GM18868 (cell line): Measurements from ENCODE around the gene LLGL1.
"Not testable (repeated sequence)": the region's sequence is repeated elsewhere in the genome, so short reads cannot be mapped to it uniquely, and the experiment has no call there.

ENCODE experiments used
- ATAC-seq: cut with Tn5 transposase; IDR thresholded peaks from one replicate; pipeline ENCODE4 v1.9.1; 2021; ENCODE audit warnings: mild to moderate bottlenecking, moderate library complexity; ENCODE audit not compliant: unreplicated experiment

Gene LLGL1

GRCh38 chr17:18191967-18192366 lies 33.5 kb upstream of the LLGL1 start:
- ATAC-seq: no peak

- no peak for ATAC-seq
Observed at GRCh38 chr17:18194394-18194793, 31.0 kb upstream of the LLGL1 start.

GRCh38 chr17:18194804-18195203 lies 30.6 kb upstream of the LLGL1 start:
- no peak for ATAC-seq

GRCh38 chr17:18195246-18195645 lies 30.2 kb upstream of the LLGL1 start:
- ATAC-seq: no peak

- no peak for ATAC-seq
Observed at GRCh38 chr17:18197535-18198194, 27.8 kb upstream of the LLGL1 start.

- no peak for ATAC-seq
Observed at GRCh38 chr17:18198530-18198929, 26.9 kb upstream of the LLGL1 start.

- ATAC-seq: no peak
Observed at GRCh38 chr17:18201108-18201507, 24.3 kb upstream of the LLGL1 start.

GRCh38 chr17:18203308-18203707 lies 22.1 kb upstream of the LLGL1 start:
- no peak for ATAC-seq

GRCh38 chr17:18205861-18206260 lies 19.6 kb upstream of the LLGL1 start:
- no peak for ATAC-seq

GRCh38 chr17:18206962-18207361 lies 18.5 kb upstream of the LLGL1 start:
- no peak for ATAC-seq

GRCh38 chr17:18208092-18208491 lies 17.3 kb upstream of the LLGL1 start:
- no peak for ATAC-seq

- ATAC-seq: no peak
Observed at GRCh38 chr17:18213666-18214270, 11.7 kb upstream of the LLGL1 start.

- ATAC-seq: not testable (repeated sequence)
Observed at GRCh38 chr17:18216906-18217305, 8.5 kb upstream of the LLGL1 start.

- no peak for ATAC-seq
Observed at GRCh38 chr17:18217412-18218015, 7.9 kb upstream of the LLGL1 start.

- ATAC-seq: no peak
Observed at GRCh38 chr17:18218756-18219415, 6.5 kb upstream of the LLGL1 start.

- no peak for ATAC-seq
Observed at GRCh38 chr17:18224053-18224386, 1.4 kb upstream of the LLGL1 start.

GRCh38 chr17:18224387-18225120 lies 881 bp upstream of the LLGL1 start:
- no peak for ATAC-seq

- peak; percentile 13 for ATAC-seq
Observed at GRCh38 chr17:18225642-18226283, 328 bp downstream of the LLGL1 start.

GRCh38 chr17:18226284-18226945 lies 980 bp downstream of the LLGL1 start:
- ATAC-seq: no peak

- ATAC-seq: no peak
Observed at GRCh38 chr17:18227635-18228034, 2.2 kb downstream of the LLGL1 start.
